H1 (cell line): ENCODE data around the gene GNB1L.

Source experiments
- E2F6 ChIP-seq: IDR thresholded peaks from 2 replicates; pipeline ENCODE4 v1.6.1; 2012; ENCODE audit warnings: inconsistent platforms
- EP300 ChIP-seq, 2 experiments: IDR thresholded peaks; 1 replicate in 1 of 2; 2 replicates in 1 of 2; pipeline ENCODE4 v1.6.1; 2011 to 2012; ENCODE audit warnings: low read depth in 2 of 2, low read length in 2 of 2, mild to moderate bottlenecking in 2 of 2, borderline replicate concordance in 1 of 2, inconsistent platforms in 1 of 2, moderate library complexity in 1 of 2
- FOSL1 ChIP-seq: IDR thresholded peaks from 2 replicates; pipeline ENCODE4 v1.6.1; 2011; ENCODE audit warnings: mild to moderate bottlenecking, low read depth, low read length, moderate library complexity; ENCODE audit not compliant: insufficient read depth
- HDAC2 ChIP-seq, 2 experiments: fragments of 300-600 bp in 1 of 2; sonication (generic) in 1 of 2; IDR thresholded peaks; 2 replicates each; pipeline ENCODE4 v1.6.1; 2011 to 2012; ENCODE audit warnings: low read depth in 2 of 2, low read length in 2 of 2, mild to moderate bottlenecking in 2 of 2, moderate library complexity in 2 of 2, borderline replicate concordance in 1 of 2, inconsistent platforms in 1 of 2
- POLR2A ChIP-seq, 2 experiments: IDR thresholded peaks; 1 replicate in 1 of 2; 2 replicates in 1 of 2; pipeline ENCODE4 v1.6.1; 2011; ENCODE audit warnings: low read depth in 2 of 2, low read length in 2 of 2, mild to moderate bottlenecking in 2 of 2; ENCODE audit errors: control extremely low read depth in 1 of 2
- POLR2AphosphoS5 ChIP-seq: IDR thresholded peaks from 2 replicates; pipeline ENCODE4 v1.6.1; 2011; ENCODE audit warnings: low read depth, low read length
- RFX5 ChIP-seq: IDR thresholded peaks from 2 replicates; pipeline ENCODE4 v1.6.1; 2011; ENCODE audit warnings: low read depth, low read length, improper control_type of control experiment, borderline replicate concordance
- SIN3A ChIP-seq, 2 experiments: IDR thresholded peaks in 1 of 2; conservative IDR thresholded peaks in 1 of 2; 2 replicates each; pipeline ENCODE4 v1.6.1; 2011 to 2012; ENCODE audit warnings: low read length in 2 of 2, improper control_type of control experiment in 1 of 2, low read depth in 1 of 2, mild to moderate bottlenecking in 1 of 2
- SP1 ChIP-seq: IDR thresholded peaks from 2 replicates; pipeline ENCODE4 v1.6.1; 2011; ENCODE audit warnings: low read depth, low read length
- SRF ChIP-seq: IDR thresholded peaks from 2 replicates; pipeline ENCODE4 v1.6.1; 2011; ENCODE audit warnings: mild to moderate bottlenecking, low read depth, low read length, moderate library complexity
- SUZ12 ChIP-seq: fragments of 200-600 bp; sonication (generic); IDR thresholded peaks from 2 replicates; pipeline ENCODE4 v1.6.1; 2012; ENCODE audit warnings: mild to moderate bottlenecking, inconsistent platforms, low read length, moderate library complexity, mixed read lengths
- YY1 ChIP-seq: IDR thresholded peaks from 2 replicates; pipeline ENCODE4 v1.6.1; 2011; ENCODE audit warnings: low read depth, mild to moderate bottlenecking, low read length
- ZNF274 ChIP-seq: IDR thresholded peaks from 2 replicates; pipeline ENCODE4 v1.7.0; 2012; ENCODE audit warnings: low read length, borderline replicate concordance; ENCODE audit errors: extremely low read depth
- TF ChIP-seq, protein P1 (sequence below), 3 experiments: IDR thresholded peaks; 1 replicate in 2 of 3; 2 replicates in 1 of 3; pipeline versions ENCODE4 v1.5.1 to v1.6.1; 2011; ENCODE audit warnings: low read length in 3 of 3, mild to moderate bottlenecking in 3 of 3, inconsistent platforms in 2 of 3, low read depth in 1 of 3, moderate library complexity in 1 of 3; ENCODE audit not compliant: insufficient read depth in 1 of 3; ENCODE audit errors: control extremely low read depth in 1 of 3

DNA sequence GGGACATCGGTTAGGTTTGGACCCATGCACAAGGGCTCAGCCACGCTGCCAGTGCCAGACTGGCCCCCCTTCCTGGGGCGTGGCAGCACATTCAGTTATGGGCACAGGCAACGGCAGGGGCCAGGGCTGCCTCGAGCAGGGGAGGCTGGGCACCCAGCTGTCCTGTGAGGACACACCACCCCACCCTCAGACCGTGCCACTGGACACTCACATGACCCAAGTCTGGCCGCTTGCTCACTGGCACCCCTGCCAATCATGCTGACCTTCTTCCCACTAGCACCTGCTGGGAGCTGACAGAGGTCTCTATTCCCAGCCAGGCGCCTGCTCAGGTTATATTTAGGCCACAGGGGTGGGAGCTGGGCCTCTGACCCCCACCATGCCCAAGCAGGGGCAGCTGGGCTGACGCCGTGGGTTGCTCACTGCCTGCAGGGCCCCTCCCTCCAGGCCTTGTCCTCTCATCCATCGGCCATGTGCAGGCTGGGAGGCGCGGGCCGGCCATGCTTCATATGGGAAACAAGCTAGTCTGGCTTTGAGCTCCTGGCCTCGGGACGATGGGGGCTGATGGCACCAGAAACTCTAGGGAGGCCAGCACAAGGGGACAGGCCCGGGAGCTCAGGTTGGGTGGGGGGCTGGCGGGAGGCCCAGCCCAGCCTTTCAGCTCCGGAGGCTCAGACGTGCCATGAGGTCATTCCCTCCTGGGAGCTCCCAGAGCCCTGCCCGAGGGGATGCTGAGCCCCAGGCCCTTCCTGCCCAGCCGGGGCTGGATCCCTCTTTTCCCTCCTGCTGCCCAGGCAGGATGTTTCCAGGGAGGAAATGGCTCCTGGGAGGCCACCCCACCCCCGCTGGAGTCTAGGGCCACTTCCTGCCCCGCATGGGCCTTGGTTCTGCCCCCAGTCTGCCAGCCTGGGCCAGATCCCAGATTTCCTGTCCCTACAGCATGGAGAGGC is 109.2 kb downstream of the GNB1L start:
- TF ChIP-seq EP300 (IDR thresholded peaks at IDR 0.05; ENCODE audit: borderline replicate concordance in 1 of 2, low read depth in 2 of 2, low read length in 2 of 2): no peak
- TF ChIP-seq HDAC2 (IDR thresholded peaks at IDR 0.05; ENCODE audit: borderline replicate concordance in 1 of 2, low read depth in 2 of 2, low read length in 2 of 2): no peak
- TF ChIP-seq, protein P1, sequence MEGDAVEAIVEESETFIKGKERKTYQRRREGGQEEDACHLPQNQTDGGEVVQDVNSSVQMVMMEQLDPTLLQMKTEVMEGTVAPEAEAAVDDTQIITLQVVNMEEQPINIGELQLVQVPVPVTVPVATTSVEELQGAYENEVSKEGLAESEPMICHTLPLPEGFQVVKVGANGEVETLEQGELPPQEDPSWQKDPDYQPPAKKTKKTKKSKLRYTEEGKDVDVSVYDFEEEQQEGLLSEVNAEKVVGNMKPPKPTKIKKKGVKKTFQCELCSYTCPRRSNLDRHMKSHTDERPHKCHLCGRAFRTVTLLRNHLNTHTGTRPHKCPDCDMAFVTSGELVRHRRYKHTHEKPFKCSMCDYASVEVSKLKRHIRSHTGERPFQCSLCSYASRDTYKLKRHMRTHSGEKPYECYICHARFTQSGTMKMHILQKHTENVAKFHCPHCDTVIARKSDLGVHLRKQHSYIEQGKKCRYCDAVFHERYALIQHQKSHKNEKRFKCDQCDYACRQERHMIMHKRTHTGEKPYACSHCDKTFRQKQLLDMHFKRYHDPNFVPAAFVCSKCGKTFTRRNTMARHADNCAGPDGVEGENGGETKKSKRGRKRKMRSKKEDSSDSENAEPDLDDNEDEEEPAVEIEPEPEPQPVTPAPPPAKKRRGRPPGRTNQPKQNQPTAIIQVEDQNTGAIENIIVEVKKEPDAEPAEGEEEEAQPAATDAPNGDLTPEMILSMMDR (IDR thresholded peaks at IDR 0.05; ENCODE audit: control extremely low read depth in 1 of 3, insufficient read depth in 1 of 3, low read depth in 1 of 3, low read length in 3 of 3): no peak
- no peak for TF ChIP-seq POLR2A (IDR thresholded peaks at IDR 0.05; ENCODE audit: control extremely low read depth in 1 of 2, low read depth in 2 of 2, low read length in 2 of 2)
- no peak for TF ChIP-seq POLR2AphosphoS5
- no peak for TF ChIP-seq SIN3A (conservative IDR thresholded peaks at IDR 0.05 in 1 of 2, IDR thresholded peaks at IDR 0.05 in 1 of 2; ENCODE audit: low read depth in 1 of 2, low read length in 2 of 2)
- no peak for TF ChIP-seq YY1
- TF ChIP-seq ZNF274: no peak
- no peak for TF ChIP-seq SRF
- TF ChIP-seq SUZ12: no peak
- no peak for TF ChIP-seq FOSL1
- no peak for TF ChIP-seq RFX5
- no peak for TF ChIP-seq E2F6
- TF ChIP-seq SP1: no peak
